ENCODE results near the gene DCLK3. TPM values are rescaled to one million over a fixed set of nuclear protein-coding genes. Genes with fewer than 3 reads are reported as not detected.

Gene DCLK3
- total and polyA plus RNA-seq, 2 of the 8 experiments (the other 6 are each of a cell fraction or from before 2014, with no cell fraction given) = 0.27 to 0.63 TPM

GRCh38 chr3:36764704-36765038 is 318 bp upstream of the DCLK3 start:
- WGBS, 2 experiments (ENCODE audit: extremely low coverage in 1 of 2, insufficient coverage in 1 of 2, insufficient read length in 1 of 2, insufficient replicate concordance in 2 of 2, low coverage in 1 of 2, low lambda C conversion rate in 2 of 2, missing lambda C conversion rate in 1 of 2) = 43% methylated on average over 10 of the region's 10 CpGs; no CpG with 5 or more reads in 1 of the 2 experiments
- TF ChIP-seq SUZ12 (IDR thresholded peaks at IDR 0.05; ENCODE audit: low read length) (peak; percentile 72; the same call in 1 of the 2 replicates), POU5F1 (IDR thresholded peaks at IDR 0.05; ENCODE audit: low read depth, low read length) (no peak), USF2 (IDR thresholded peaks at IDR 0.05; ENCODE audit: low read length) (no peak), HDAC6 (IDR thresholded peaks at IDR 0.05; ENCODE audit: low read depth, low read length) (no peak), CBX8 (IDR thresholded peaks at IDR 0.05; ENCODE audit: borderline replicate concordance, low read depth, low read length) (no peak), EGR1 (IDR thresholded peaks at IDR 0.05; ENCODE audit: borderline replicate concordance, low read depth, low read length) (no peak), NANOG (IDR thresholded peaks at IDR 0.05; ENCODE audit: insufficient read depth, low read depth, low read length, poor library complexity, severe bottlenecking) (no peak), EZH2 (IDR thresholded peaks at IDR 0.05; ENCODE audit: low read depth, low read length, severe bottlenecking) (peak; percentile 41), YY1 (IDR thresholded peaks at IDR 0.05; ENCODE audit: low read depth, low read length) (no peak)

More at GRCh38 chr3:36764704-36765038, 318 bp upstream of the DCLK3 start:
- H3K4me3 ChIP-seq (ENCODE audit: extremely low read depth in 1 of 4, insufficient read depth in 2 of 4, low read depth in 3 of 4, low read length in 4 of 4) = peak overlapping the region; percentile 54 to 78 (median 62)
- peak overlapping the region; percentile 55; the same call in 1 of the 2 replicates for H3K18ac ChIP-seq (ENCODE audit: extremely low read depth, low read length)
- peak overlapping the region; percentile 80 for H2AFZ ChIP-seq (ENCODE audit: low read length)
- no peak overlapping the region for H3K56ac ChIP-seq (replicated peaks; ENCODE audit: insufficient read length, low read depth, low read length)
- H3K27me3 ChIP-seq (replicated peaks in 1 of 4; ENCODE audit: control insufficient read depth in 3 of 4, extremely low read depth in 1 of 4, insufficient read depth in 3 of 4, low read length in 3 of 4) = peaks cover 6 to 23% (median 21%) of the 10 kb centered on the region in 4 experiments
- no peaks in the 10 kb centered on the region for H3K9me3 ChIP-seq (ENCODE audit: insufficient read depth in 2 of 2, low read depth in 1 of 2, low read length in 1 of 2)
- H2BK12ac ChIP-seq (ENCODE audit: low read depth, low read length) = peak overlapping the region; percentile 82; the same call in 1 of the 2 replicates
- peak overlapping the region; percentile 75 to 90 for H3K4me2 ChIP-seq (ENCODE audit: insufficient read depth in 1 of 2, low read depth in 2 of 2, low read length in 2 of 2)
- peak overlapping the region; percentile 62 for H4K91ac ChIP-seq (replicated peaks; ENCODE audit: insufficient read length, low read length)
- H4K8ac ChIP-seq (ENCODE audit: extremely low read depth, insufficient read depth, low read length) = peak overlapping the region; percentile 41; the same call in 1 of the 2 replicates
- no peak overlapping the region for H2BK120ac ChIP-seq (replicated peaks; ENCODE audit: low read depth, low read length)
- no peak overlapping the region for H3K23ac ChIP-seq (ENCODE audit: insufficient read length)
- H3K14ac ChIP-seq (ENCODE audit: insufficient read length) = no peak overlapping the region
- peaks cover 7% of the 10 kb centered on the region; the same call in 1 of the 2 replicates for H3K23me2 ChIP-seq (ENCODE audit: low read depth, low read length)
- H3K4ac ChIP-seq (replicated peaks; ENCODE audit: insufficient read length, low read depth, low read length) = no peak overlapping the region
- no peak overlapping the region for H2BK5ac ChIP-seq (ENCODE audit: low read depth, low read length)
- H3K36me3 ChIP-seq (ENCODE audit: control insufficient read depth in 2 of 4, insufficient read depth in 4 of 4, low read length in 3 of 4) = no peaks in the 10 kb centered on the region
- DNase-seq (ENCODE audit: low read depth in 1 of 2, low spot score in 2 of 2) (no peak), FAIRE-seq (no peak)
- H2BK20ac ChIP-seq (ENCODE audit: low read length) = peak overlapping the region; percentile 92
- H3K79me1 ChIP-seq (ENCODE audit: low read depth, low read length) = no peaks in the 10 kb centered on the region
- H4K20me1 ChIP-seq (replicated peaks in 1 of 2; ENCODE audit: control insufficient read depth in 1 of 2, insufficient read depth in 2 of 2, low read length in 2 of 2) = no peaks in the 10 kb centered on the region
- peaks cover 0 to 8% (median 4%) of the 10 kb centered on the region in 4 experiments; a peak in 4 of 7 replicates for H3K4me1 ChIP-seq (replicated peaks in 1 of 4; ENCODE audit: control insufficient read depth in 3 of 4, insufficient read depth in 4 of 4, low read length in 3 of 4)
- no peaks in the 10 kb centered on the region for H3K79me2 ChIP-seq (ENCODE audit: control insufficient read depth in 1 of 2, insufficient read depth in 2 of 2, low read length in 2 of 2)
- H2BK15ac ChIP-seq (ENCODE audit: low read length) = peak overlapping the region; percentile 53; the same call in 1 of the 2 replicates
- H2AK5ac ChIP-seq (ENCODE audit: low read depth, low read length) = no peak overlapping the region
- H3K27ac ChIP-seq (ENCODE audit: low read depth, low read length) = no peak overlapping the region
- no peak overlapping the region; a peak in 1 of 7 replicates for H3K9ac ChIP-seq (replicated peaks in 1 of 4; ENCODE audit: extremely low read depth in 1 of 4, low read depth in 3 of 4, low read length in 3 of 4)
- ChIA-PET CTCF (ENCODE audit: partially characterized antibody) (no interaction called here), POLR2A (ENCODE audit: partially characterized antibody) (no interaction called here)
- no peak overlapping the region for H4K5ac ChIP-seq (ENCODE audit: insufficient read length, low read depth, low read length)
